Measurements from ENCODE around the gene GUF1. TPM values are rescaled to one million over a fixed set of nuclear protein-coding genes. Genes with fewer than 3 reads are reported as not detected.

The GUF1 gene
- total RNA-seq, 1 experiment from 2014 or later: 27.2 TPM

GRCh38 chr4:44720371-44720770, 42.2 kb downstream of the GUF1 start:
- no peaks in the 10 kb centered on the region for H3K27me3 ChIP-seq (replicated peaks; ENCODE audit: insufficient read depth, low read depth, low read length, poor library complexity)
- ChIA-PET POLR2A (ENCODE audit: low non-redundant PET) (no interaction called here), CTCF (no interaction called here)
- BruUV-seq (replicated peaks): no TSS peak
- no peak overlapping the region for H3K4me3 ChIP-seq (ENCODE audit: low read depth, low read length, poor library complexity, severe bottlenecking)
- no peaks in the 10 kb centered on the region for H3K9me3 ChIP-seq (ENCODE audit: low read depth, low read length, poor library complexity, severe bottlenecking)
- intact Hi-C loops (cut with micrococcal nuclease; ENCODE audit: unreplicated experiment): no loop called here
- H3K27ac ChIP-seq (ENCODE audit: low read depth, low read length, poor library complexity, severe bottlenecking): no peak overlapping the region
- TF ChIP-seq EZH2 (IDR thresholded peaks at IDR 0.05; ENCODE audit: borderline replicate concordance, low read depth, low read length, poor library complexity, severe bottlenecking): no peak
- no peak for TF ChIP-seq CTCF (conservative IDR thresholded peaks at IDR 0.05; ENCODE audit: low read depth, low read length)
- H3K4me1 ChIP-seq (ENCODE audit: insufficient read depth, low read length, poor library complexity, severe bottlenecking): peaks cover 7% of the 10 kb centered on the region
- no peak for DNase-seq (ENCODE audit: low spot score)
- no peaks in the 10 kb centered on the region for H3K36me3 ChIP-seq (ENCODE audit: insufficient read depth, low read length, poor library complexity, severe bottlenecking)

- Histone ChIP-seq H3K27ac (ENCODE audit: low read depth, low read length, poor library complexity, severe bottlenecking) (no peak overlapping the region), H3K4me3 (ENCODE audit: low read depth, low read length, poor library complexity, severe bottlenecking) (no peak overlapping the region), H3K4me1 (ENCODE audit: insufficient read depth, low read length, poor library complexity, severe bottlenecking) (peaks cover 7% of the 10 kb centered on the region), H3K9me3 (ENCODE audit: low read depth, low read length, poor library complexity, severe bottlenecking) (no peaks in the 10 kb centered on the region), H3K36me3 (ENCODE audit: insufficient read depth, low read length, poor library complexity, severe bottlenecking) (no peaks in the 10 kb centered on the region), H3K27me3 (replicated peaks; ENCODE audit: insufficient read depth, low read depth, low read length, poor library complexity) (no peaks in the 10 kb centered on the region)
- intact Hi-C loops (cut with micrococcal nuclease; ENCODE audit: unreplicated experiment): no loop called here
- DNase-seq (ENCODE audit: low spot score): no peak
- TF ChIP-seq EZH2 (IDR thresholded peaks at IDR 0.05; ENCODE audit: borderline replicate concordance, low read depth, low read length, poor library complexity, severe bottlenecking) (no peak), CTCF (conservative IDR thresholded peaks at IDR 0.05; ENCODE audit: low read depth, low read length) (no peak)
- no TSS peak for BruUV-seq (replicated peaks)
- CTCF ChIA-PET: no interaction called here
- POLR2A ChIA-PET (ENCODE audit: low non-redundant PET): no interaction called here
These were observed 43.8 kb downstream of the GUF1 start for GRCh38 chr4:44722001-44722400.

- DNase-seq (ENCODE audit: low spot score): no peak
- no peaks in the 10 kb centered on the region for H3K36me3 ChIP-seq (ENCODE audit: insufficient read depth, low read length, poor library complexity, severe bottlenecking)
- H3K27me3 ChIP-seq (replicated peaks; ENCODE audit: insufficient read depth, low read depth, low read length, poor library complexity): no peaks in the 10 kb centered on the region
- no peak overlapping the region for H3K27ac ChIP-seq (ENCODE audit: low read depth, low read length, poor library complexity, severe bottlenecking)
- intact Hi-C loops (cut with micrococcal nuclease; ENCODE audit: unreplicated experiment): no loop called here
- H3K9me3 ChIP-seq (ENCODE audit: low read depth, low read length, poor library complexity, severe bottlenecking): no peaks in the 10 kb centered on the region
- H3K4me3 ChIP-seq (ENCODE audit: low read depth, low read length, poor library complexity, severe bottlenecking): peak overlapping the region; percentile 77
- ChIA-PET POLR2A (ENCODE audit: low non-redundant PET) (no interaction called here), CTCF (no interaction called here)
- BruUV-seq (replicated peaks): no TSS peak
- H3K4me1 ChIP-seq (ENCODE audit: insufficient read depth, low read length, poor library complexity, severe bottlenecking): peaks cover 7% of the 10 kb centered on the region
- TF ChIP-seq EZH2 (IDR thresholded peaks at IDR 0.05; ENCODE audit: borderline replicate concordance, low read depth, low read length, poor library complexity, severe bottlenecking): no peak
- no peak for TF ChIP-seq CTCF (conservative IDR thresholded peaks at IDR 0.05; ENCODE audit: low read depth, low read length)
These were observed 46.9 kb downstream of the GUF1 start for GRCh38 chr4:44725166-44725565.

All from A673 (cell line).